Measurements from ENCODE around the gene TMEM184B. TPM values are rescaled to one million over a fixed set of nuclear protein-coding genes. Genes with fewer than 3 reads are reported as not detected.

TMEM184B gene
- 10 to 100 TPM; 28.8 to 30.5 TPM for total RNA-seq

GRCh38 chr22:38272373-38273134 is at the start of gene TMEM184B:
TMEM184B (minus strand) TSS chr22:38273010; CDS start chr22:38247961, 25,049 bp downstream.
- ChIA-PET CTCF (interaction anchor here (0.6 to 1.1 kb wide), 2 partner anchors 190 to 220 kb away, joined by 3 read pairs; no protein-coding TSS in a partner anchor), POLR2A (interaction anchor here (0.6 kb wide), 1 partner anchor 83 kb away, joined by 5 read pairs; no protein-coding TSS in a partner anchor)

GRCh38 chr22:38320605-38321402 is 48.0 kb upstream of the TMEM184B start:
- CTCF ChIA-PET = interaction anchor here (0.5 kb wide), 1 partner anchor 179 kb away, joined by 6 read pairs; no protein-coding TSS in a partner anchor
- POLR2A ChIA-PET = no interaction called here

- CTCF ChIA-PET = interaction anchor here (0.6 kb wide), 1 partner anchor 86 kb away, joined by 3 read pairs; no protein-coding TSS in a partner anchor
- POLR2A ChIA-PET = no interaction called here
These were observed 46.3 kb upstream of the TMEM184B start for GRCh38 chr22:38318792-38319773.

GRCh38 chr22:38317995-38318715 is 45.3 kb upstream of the TMEM184B start:
- CTCF ChIA-PET = interaction anchor here (0.6 kb wide), 1 partner anchor 87 kb away, joined by 3 read pairs; no protein-coding TSS in a partner anchor
- POLR2A ChIA-PET = interaction anchor here (0.6 kb wide), 2 partner anchors 13 to 22 kb away, joined by 3 read pairs; no protein-coding TSS in a partner anchor

GRCh38 chr22:38317122-38317994 is 44.5 kb upstream of the TMEM184B start, which contains the start of gene CSNK1E:
CSNK1E (minus strand) TSS chr22:38317433; CDS start chr22:38314157, 3,276 bp downstream.
- ChIA-PET CTCF (interaction anchor here (0.7 kb wide), 1 partner anchor 203 kb away, joined by 8 read pairs; no protein-coding TSS in a partner anchor), POLR2A (interaction anchor here (0.6 to 0.7 kb wide), 3 partner anchors 12 to 260 kb away, joined by 3 read pairs; no protein-coding TSS in a partner anchor)

- ChIA-PET POLR2A (no interaction called here), CTCF (interaction anchor here (0.6 kb wide), 1 partner anchor 13 kb away, joined by 3 read pairs; no protein-coding TSS in a partner anchor)
These were observed 43.7 kb upstream of the TMEM184B start for GRCh38 chr22:38316364-38317121.

GRCh38 chr22:38315823-38316363 is 43.1 kb upstream of the TMEM184B start:
- ChIA-PET POLR2A (no interaction called here), CTCF (interaction anchor here (0.6 to 0.7 kb wide), 3 partner anchors 14 to 300 kb away, joined by 3 to 4 read pairs (median 3); no protein-coding TSS in a partner anchor)

GRCh38 chr22:38314933-38315822 is 42.4 kb upstream of the TMEM184B start:
- CTCF ChIA-PET = interaction anchor here (0.6 to 1.3 kb wide), 4 partner anchors 9 to 300 kb away, joined by 3 to 4 read pairs (median 3); no protein-coding TSS in a partner anchor
- POLR2A ChIA-PET = interaction anchor here (1.0 kb wide), 1 partner anchor 9 kb away, joined by 3 read pairs; no protein-coding TSS in a partner anchor

GRCh38 chr22:38314051-38314932 is 41.5 kb upstream of the TMEM184B start:
- CTCF ChIA-PET = interaction anchor here (1.2 to 1.3 kb wide), 2 partner anchors 8 to 24 kb away, joined by 3 read pairs; no protein-coding TSS in a partner anchor
- POLR2A ChIA-PET = interaction anchor here (0.9 to 1.0 kb wide), 2 partner anchors 8 to 256 kb away, joined by 3 read pairs; partner anchors contain the start of gene DMC1

GRCh38 chr22:38313384-38313955 is 40.7 kb upstream of the TMEM184B start:
- ChIA-PET CTCF (interaction anchor here (0.9 to 1.3 kb wide), 3 partner anchors 12 to 261 kb away, joined by 3 to 4 read pairs (median 4); no protein-coding TSS in a partner anchor), POLR2A (interaction anchor here (0.9 kb wide), 1 partner anchor 257 kb away, joined by 3 read pairs; the partner anchor contains the start of gene DMC1)

- ChIA-PET POLR2A (no interaction called here), CTCF (interaction anchor here (0.7 to 1.3 kb wide), 4 partner anchors 11 to 380 kb away, joined by 3 to 5 read pairs (median 4); no protein-coding TSS in a partner anchor)
These were observed 39.5 kb upstream of the TMEM184B start for GRCh38 chr22:38312261-38312800.

GRCh38 chr22:38311323-38311620 is 38.5 kb upstream of the TMEM184B start:
- CTCF ChIA-PET = interaction anchor here (0.6 kb wide), 1 partner anchor 171 kb away, joined by 3 read pairs; no protein-coding TSS in a partner anchor

More at GRCh38 chr22:38311323-38311620, 38.5 kb upstream of the TMEM184B start:
- POLR2A ChIA-PET = no interaction called here

Measured in activated CD8-positive, alpha-beta memory T cell treated with anti-CD3 and anti-CD28 coated beads for 36 hours (primary cell).